ENCODE measurements around the gene DENND1A.
"Not testable (repeated sequence)": the region's sequence is repeated elsewhere in the genome, so short reads cannot be mapped to it uniquely, and the experiment has no call there.

Gene DENND1A

GRCh38 chr9:123457583-123457982 lies 472.3 kb downstream of the DENND1A start:
- no peak for DNase-seq (ENCODE audit: low spot score)

- no peak for DNase-seq (ENCODE audit: low spot score)
Measured at GRCh38 chr9:123456011-123456410, 473.9 kb downstream of the DENND1A start.

- DNase-seq (ENCODE audit: low spot score) = no peak
Measured at GRCh38 chr9:123455187-123455586, 474.7 kb downstream of the DENND1A start.

GRCh38 chr9:123454361-123454760 lies 475.6 kb downstream of the DENND1A start:
- no peak for DNase-seq (ENCODE audit: low spot score)

- DNase-seq (ENCODE audit: low spot score) = no peak
Measured at GRCh38 chr9:123453831-123454321, 476.1 kb downstream of the DENND1A start.

- DNase-seq (ENCODE audit: low spot score) = no peak
Measured at GRCh38 chr9:123453076-123453667, 476.8 kb downstream of the DENND1A start.

GRCh38 chr9:123450996-123451395 lies 478.9 kb downstream of the DENND1A start:
- DNase-seq (ENCODE audit: low spot score) = no peak

- DNase-seq (ENCODE audit: low spot score) = no peak
Measured at GRCh38 chr9:123450098-123450770, 479.7 kb downstream of the DENND1A start.

GRCh38 chr9:123447934-123448646 lies 481.8 kb downstream of the DENND1A start:
- no peak for DNase-seq (ENCODE audit: low spot score)

- no peak for DNase-seq (ENCODE audit: low spot score)
Measured at GRCh38 chr9:123445981-123446610, 483.8 kb downstream of the DENND1A start.

- DNase-seq (ENCODE audit: low spot score) = no peak
Measured at GRCh38 chr9:123445116-123445515, 484.8 kb downstream of the DENND1A start.

- no peak for DNase-seq (ENCODE audit: low spot score)
Measured at GRCh38 chr9:123441769-123442168, 488.2 kb downstream of the DENND1A start.

- no peak for DNase-seq (ENCODE audit: low spot score)
Measured at GRCh38 chr9:123440256-123440655, 489.7 kb downstream of the DENND1A start.

GRCh38 chr9:123438821-123439220 lies 491.1 kb downstream of the DENND1A start:
- DNase-seq (ENCODE audit: low spot score) = peak; percentile 75

GRCh38 chr9:123438321-123438720 lies 491.6 kb downstream of the DENND1A start:
- DNase-seq (ENCODE audit: low spot score) = no peak

- no peak for DNase-seq (ENCODE audit: low spot score)
Measured at GRCh38 chr9:123437201-123437600, 492.7 kb downstream of the DENND1A start.

GRCh38 chr9:123435471-123435870 lies 494.5 kb downstream of the DENND1A start:
- no peak for DNase-seq (ENCODE audit: low spot score)

GRCh38 chr9:123434619-123435240 lies 495.2 kb downstream of the DENND1A start:
- peak; percentile 85 for DNase-seq (ENCODE audit: low spot score)

- no peak for DNase-seq (ENCODE audit: low spot score)
Measured at GRCh38 chr9:123432331-123433236, 497.3 kb downstream of the DENND1A start.

- DNase-seq (ENCODE audit: low spot score) = no peak
Measured at GRCh38 chr9:123431581-123431980, 498.3 kb downstream of the DENND1A start.

GRCh38 chr9:123428450-123428849 lies 501.5 kb downstream of the DENND1A start:
- not testable (repeated sequence) for DNase-seq (ENCODE audit: low spot score)
